Measurements from ENCODE around the gene CTNNA2.

The CTNNA2 gene

GRCh38 chr2:79713131-79713785, 200.4 kb downstream of the CTNNA2 start:
- Histone ChIP-seq H3K4me3 (ENCODE audit: low read depth, low read length) (no peak overlapping the region), H3K23ac (ENCODE audit: low read length) (no peak overlapping the region), H3K79me1 (ENCODE audit: low read length) (peaks cover 7% of the 10 kb centered on the region), H3K4me2 (ENCODE audit: low read length) (no peak overlapping the region), H3K9me3 (ENCODE audit: insufficient read depth, low read depth, low read length) (no peaks in the 10 kb centered on the region), H4K91ac (ENCODE audit: low read depth, low read length) (no peak overlapping the region), H3K14ac (ENCODE audit: low read length) (no peak overlapping the region), H2BK5ac (ENCODE audit: low read depth, low read length, poor library complexity) (no peak overlapping the region), H3K4ac (ENCODE audit: low read depth, low read length) (no peak overlapping the region), H3K36me3 (ENCODE audit: control insufficient read depth in 1 of 2, insufficient read depth in 2 of 2, low read length in 2 of 2) (no peaks in the 10 kb centered on the region), H4K12ac (ENCODE audit: low read depth, low read length) (no peak overlapping the region), H3K27me3 (ENCODE audit: insufficient read depth, low read length) (no peaks in the 10 kb centered on the region), H3K18ac (ENCODE audit: low read length) (no peak overlapping the region), H2BK12ac (ENCODE audit: low read length) (no peak overlapping the region), H3K27ac (ENCODE audit: low read depth, low read length) (no peak overlapping the region), H4K8ac (ENCODE audit: low read depth, low read length) (no peak overlapping the region), H3K9ac (ENCODE audit: low read length) (no peak overlapping the region), H2BK120ac (ENCODE audit: insufficient read depth, low read length, poor library complexity) (no peak overlapping the region), H2AK5ac (ENCODE audit: low read length) (no peak overlapping the region), H3K4me1 (ENCODE audit: control insufficient read depth in 1 of 2, insufficient read depth in 2 of 2, low read length in 2 of 2) (peaks cover 6 to 7% of the 10 kb centered on the region in 2 experiments), H3K79me2 (ENCODE audit: control insufficient read depth, insufficient read depth, low read length, poor library complexity) (no peaks in the 10 kb centered on the region), H2AFZ (ENCODE audit: insufficient read depth, low read length, poor library complexity) (no peak overlapping the region)
- DNase-seq = no peak
- WGBS (ENCODE audit: extremely low coverage, insufficient coverage, insufficient read length) = no CpG with 5 or more reads among the region's 4 CpGs

- H3K79me2 ChIP-seq (ENCODE audit: control insufficient read depth, insufficient read depth, low read length, poor library complexity) = no peaks in the 10 kb centered on the region
- no peak overlapping the region for H3K27ac ChIP-seq (ENCODE audit: low read depth, low read length)
- no peaks in the 10 kb centered on the region for H3K9me3 ChIP-seq (ENCODE audit: insufficient read depth, low read depth, low read length)
- H3K4me3 ChIP-seq (ENCODE audit: low read depth, low read length) = no peak overlapping the region
- H3K27me3 ChIP-seq (ENCODE audit: insufficient read depth, low read length) = no peaks in the 10 kb centered on the region
- no peak overlapping the region for H2BK120ac ChIP-seq (ENCODE audit: insufficient read depth, low read length, poor library complexity)
- H2BK12ac ChIP-seq (ENCODE audit: low read length) = no peak overlapping the region
- no peak overlapping the region for H2BK5ac ChIP-seq (ENCODE audit: low read depth, low read length, poor library complexity)
- WGBS (ENCODE audit: extremely low coverage, insufficient coverage, insufficient read length) = no CpG with 5 or more reads among the region's 1 CpG
- no peak overlapping the region for H2AK5ac ChIP-seq (ENCODE audit: low read length)
- DNase-seq = no peak
- no peak overlapping the region for H4K12ac ChIP-seq (ENCODE audit: low read depth, low read length)
- H3K18ac ChIP-seq (ENCODE audit: low read length) = no peak overlapping the region
- no peak overlapping the region for H3K9ac ChIP-seq (ENCODE audit: low read length)
- H3K4me1 ChIP-seq (ENCODE audit: control insufficient read depth in 1 of 2, insufficient read depth in 2 of 2, low read length in 2 of 2) = peaks cover 6 to 7% of the 10 kb centered on the region in 2 experiments
- no peak overlapping the region for H4K8ac ChIP-seq (ENCODE audit: low read depth, low read length)
- H3K36me3 ChIP-seq (ENCODE audit: control insufficient read depth in 1 of 2, insufficient read depth in 2 of 2, low read length in 2 of 2) = no peaks in the 10 kb centered on the region
- no peak overlapping the region for H4K91ac ChIP-seq (ENCODE audit: low read depth, low read length)
- H3K23ac ChIP-seq (ENCODE audit: low read length) = no peak overlapping the region
- no peak overlapping the region for H3K14ac ChIP-seq (ENCODE audit: low read length)
- H3K79me1 ChIP-seq (ENCODE audit: low read length) = peaks cover 7% of the 10 kb centered on the region
- H3K4ac ChIP-seq (ENCODE audit: low read depth, low read length) = no peak overlapping the region
- no peak overlapping the region for H2AFZ ChIP-seq (ENCODE audit: insufficient read depth, low read length, poor library complexity)
- H3K4me2 ChIP-seq (ENCODE audit: low read length) = no peak overlapping the region
Observed at GRCh38 chr2:79714283-79714682, 201.4 kb downstream of the CTNNA2 start.

- Histone ChIP-seq H4K8ac (ENCODE audit: low read depth, low read length) (no peak overlapping the region), H4K12ac (ENCODE audit: low read depth, low read length) (no peak overlapping the region), H2BK12ac (ENCODE audit: low read length) (no peak overlapping the region), H3K27ac (ENCODE audit: low read depth, low read length) (no peak overlapping the region), H3K9ac (ENCODE audit: low read length) (no peak overlapping the region), H3K18ac (ENCODE audit: low read length) (no peak overlapping the region), H3K4me3 (ENCODE audit: low read depth, low read length) (no peak overlapping the region), H3K79me2 (ENCODE audit: control insufficient read depth, insufficient read depth, low read length, poor library complexity) (no peaks in the 10 kb centered on the region), H2BK5ac (ENCODE audit: low read depth, low read length, poor library complexity) (no peak overlapping the region), H3K4ac (ENCODE audit: low read depth, low read length) (no peak overlapping the region), H3K4me1 (ENCODE audit: control insufficient read depth in 1 of 2, insufficient read depth in 2 of 2, low read length in 2 of 2) (peaks cover 6 to 7% of the 10 kb centered on the region in 2 experiments), H3K14ac (ENCODE audit: low read length) (no peak overlapping the region), H2BK120ac (ENCODE audit: insufficient read depth, low read length, poor library complexity) (no peak overlapping the region), H3K9me3 (ENCODE audit: insufficient read depth, low read depth, low read length) (no peaks in the 10 kb centered on the region), H3K4me2 (ENCODE audit: low read length) (no peak overlapping the region), H3K27me3 (ENCODE audit: insufficient read depth, low read length) (no peaks in the 10 kb centered on the region), H4K91ac (ENCODE audit: low read depth, low read length) (no peak overlapping the region), H2AK5ac (ENCODE audit: low read length) (no peak overlapping the region), H3K79me1 (ENCODE audit: low read length) (peaks cover 7% of the 10 kb centered on the region), H2AFZ (ENCODE audit: insufficient read depth, low read length, poor library complexity) (no peak overlapping the region), H3K36me3 (ENCODE audit: control insufficient read depth in 1 of 2, insufficient read depth in 2 of 2, low read length in 2 of 2) (no peaks in the 10 kb centered on the region), H3K23ac (ENCODE audit: low read length) (no peak overlapping the region)
- no peak for DNase-seq
- WGBS (ENCODE audit: extremely low coverage, insufficient coverage, insufficient read length) = no CpG with 5 or more reads among the region's 1 CpG
Observed at GRCh38 chr2:79715338-79715737, 202.5 kb downstream of the CTNNA2 start.

DNA sequence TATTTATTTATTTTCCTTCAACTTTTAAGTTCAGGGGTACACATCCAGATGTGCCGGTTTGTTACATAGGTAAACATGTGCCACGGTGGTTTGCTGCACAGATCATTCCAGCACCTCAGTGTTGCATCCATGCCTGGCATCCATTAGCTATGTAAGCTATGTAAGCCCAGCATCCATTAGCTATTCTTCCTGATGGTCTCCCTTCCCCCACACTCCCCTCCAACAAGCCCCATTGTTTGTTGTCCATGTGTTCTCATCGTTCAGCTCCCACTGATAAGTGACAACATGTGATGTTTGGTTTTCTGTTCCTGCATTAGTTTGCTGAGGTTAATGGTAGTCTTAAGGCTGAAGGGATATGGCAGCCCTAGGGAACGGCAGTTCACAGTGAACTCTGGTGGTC, 203.4 kb downstream of the CTNNA2 start:
- Histone ChIP-seq H3K79me2 (ENCODE audit: control insufficient read depth, insufficient read depth, low read length, poor library complexity) (no peaks in the 10 kb centered on the region), H3K4me3 (ENCODE audit: low read depth, low read length) (no peak overlapping the region), H2AFZ (ENCODE audit: insufficient read depth, low read length, poor library complexity) (peak overlapping the region; percentile 75), H2BK12ac (ENCODE audit: low read length) (peak overlapping the region; percentile 95), H3K27ac (ENCODE audit: low read depth, low read length) (no peak overlapping the region), H3K18ac (ENCODE audit: low read length) (peak overlapping the region; percentile 29), H4K91ac (ENCODE audit: low read depth, low read length) (peak overlapping the region; percentile 64), H3K14ac (ENCODE audit: low read length) (peak overlapping the region; percentile 74), H4K12ac (ENCODE audit: low read depth, low read length) (no peak overlapping the region), H3K36me3 (ENCODE audit: control insufficient read depth in 1 of 2, insufficient read depth in 2 of 2, low read length in 2 of 2) (no peaks in the 10 kb centered on the region), H3K27me3 (ENCODE audit: insufficient read depth, low read length) (no peaks in the 10 kb centered on the region), H3K9me3 (ENCODE audit: insufficient read depth, low read depth, low read length) (no peaks in the 10 kb centered on the region), H3K79me1 (ENCODE audit: low read length) (peaks cover 7% of the 10 kb centered on the region), H3K4me1 (ENCODE audit: control insufficient read depth in 1 of 2, insufficient read depth in 2 of 2, low read length in 2 of 2) (peaks cover 6 to 7% of the 10 kb centered on the region in 2 experiments), H2BK120ac (ENCODE audit: insufficient read depth, low read length, poor library complexity) (peak overlapping the region; percentile 53), H3K23ac (ENCODE audit: low read length) (no peak overlapping the region), H3K9ac (ENCODE audit: low read length) (no peak overlapping the region), H3K4ac (ENCODE audit: low read depth, low read length) (peak overlapping the region; percentile 76), H2AK5ac (ENCODE audit: low read length) (peak overlapping the region; percentile 92), H3K4me2 (ENCODE audit: low read length) (no peak overlapping the region), H4K8ac (ENCODE audit: low read depth, low read length) (peak overlapping the region; percentile 85), H2BK5ac (ENCODE audit: low read depth, low read length, poor library complexity) (peak overlapping the region; percentile 89)
- no CpG with 5 or more reads among the region's 4 CpGs for WGBS (ENCODE audit: extremely low coverage, insufficient coverage, insufficient read length)
- DNase-seq = no peak
